NCI-H69 (cell line): ENCODE results near the gene DIS3L2.
"Not testable (repeated sequence)": the region's sequence is repeated elsewhere in the genome, so short reads cannot be mapped to it uniquely, and the experiment has no call there.

ENCODE experiments used
- DNase-seq: peaks from one replicate; lab custom pipeline; 2025; lab: John Stamatoyannopoulos, UW

The DIS3L2 gene

GRCh38 chr2:231928901-231929725, 32.4 kb upstream of the DIS3L2 start:
- no peak for DNase-seq

- peak; percentile 58 for DNase-seq
Observed at GRCh38 chr2:231929961-231930592, 31.4 kb upstream of the DIS3L2 start.

- DNase-seq, result peak; percentile 58
Observed at GRCh38 chr2:231930593-231931281, 30.8 kb upstream of the DIS3L2 start.

- DNase-seq, result no peak
Observed at GRCh38 chr2:231931481-231931915, 30.0 kb upstream of the DIS3L2 start.

DNA sequence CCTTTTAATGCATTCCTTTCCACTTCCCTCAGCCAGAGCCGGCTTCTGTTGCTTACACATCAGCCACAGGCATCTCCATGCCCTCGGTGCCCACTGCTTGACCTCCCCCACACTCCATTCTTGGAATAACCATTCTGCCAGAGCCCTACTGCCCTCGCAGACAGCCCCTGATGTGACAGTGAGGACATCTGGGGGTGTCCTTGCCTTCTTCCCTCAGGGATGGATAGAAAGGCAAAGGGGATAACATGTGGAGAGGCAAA, 28.9 kb upstream of the DIS3L2 start:
- no peak for DNase-seq

DNA sequence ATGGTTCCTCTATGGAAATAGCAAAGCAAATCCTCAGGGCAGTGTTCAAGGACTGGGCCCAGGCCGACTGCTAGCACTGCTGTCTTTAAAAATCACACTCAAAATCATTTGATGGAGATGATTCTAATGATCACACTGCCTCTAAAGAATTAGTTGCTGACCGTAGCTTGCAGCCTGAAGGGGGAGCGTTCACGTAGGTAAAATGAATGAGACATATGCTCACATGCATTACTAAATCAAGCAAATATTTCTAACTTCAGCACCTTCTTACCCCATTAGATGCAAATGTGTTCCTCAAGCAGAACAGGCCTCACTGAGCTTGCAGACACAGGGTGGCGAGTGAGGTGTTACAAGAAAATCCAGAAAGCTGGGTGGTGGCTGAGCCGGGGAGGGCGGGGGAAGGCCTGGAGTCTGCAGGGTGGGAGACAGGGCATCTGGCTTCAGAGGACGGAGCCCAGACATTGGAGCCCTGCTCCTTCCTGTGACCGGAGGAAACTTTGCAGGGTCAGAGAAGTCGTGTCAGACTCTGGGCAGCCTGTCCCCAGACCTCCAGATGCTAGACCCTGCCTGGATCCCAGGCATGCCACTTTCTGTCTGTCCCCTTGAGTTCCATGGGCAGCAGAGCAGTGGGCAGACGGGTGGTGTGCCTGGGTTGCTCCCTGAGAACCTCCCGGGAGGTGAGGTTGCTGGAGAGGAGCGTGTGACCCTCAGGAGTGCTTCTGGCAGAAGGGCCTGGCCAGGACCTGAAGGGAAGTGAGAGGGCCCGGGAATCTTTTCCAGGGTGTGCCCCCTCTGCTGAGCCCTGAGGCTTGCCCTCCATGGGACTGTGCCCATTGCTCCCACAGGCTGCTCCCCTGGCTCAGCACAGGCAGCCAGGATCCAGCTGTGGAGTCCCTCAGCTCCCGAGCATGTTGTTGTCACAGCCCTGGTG, 28.3 kb upstream of the DIS3L2 start:
- DNase-seq, result no peak

DNA sequence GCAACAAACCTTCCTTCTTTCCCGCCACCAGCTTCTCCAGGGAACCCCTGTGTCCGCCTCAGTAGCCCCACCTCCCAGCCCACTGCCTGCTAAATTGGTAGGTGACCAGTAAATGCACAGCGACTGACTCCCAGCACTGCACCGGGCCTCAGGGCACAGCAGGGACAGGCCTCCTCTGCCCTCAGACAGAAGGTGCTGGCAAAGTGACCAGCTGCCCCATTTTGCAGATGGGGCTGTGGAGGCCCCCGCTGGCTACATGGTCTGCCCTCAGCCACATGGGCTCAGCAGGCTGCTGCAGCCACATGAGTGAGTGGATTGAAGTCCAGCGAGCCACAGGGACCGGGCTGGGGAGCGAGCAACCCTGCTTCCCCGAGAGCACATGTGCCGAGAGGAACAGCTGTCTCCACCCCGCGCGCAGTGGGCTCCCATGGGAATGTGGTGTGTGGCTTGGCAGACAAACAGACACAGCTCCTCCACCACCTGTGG, 27.6 kb upstream of the DIS3L2 start:
- DNase-seq, result peak; percentile 71

- DNase-seq, result no peak
Observed at GRCh38 chr2:231934441-231935206, 26.9 kb upstream of the DIS3L2 start.

DNA sequence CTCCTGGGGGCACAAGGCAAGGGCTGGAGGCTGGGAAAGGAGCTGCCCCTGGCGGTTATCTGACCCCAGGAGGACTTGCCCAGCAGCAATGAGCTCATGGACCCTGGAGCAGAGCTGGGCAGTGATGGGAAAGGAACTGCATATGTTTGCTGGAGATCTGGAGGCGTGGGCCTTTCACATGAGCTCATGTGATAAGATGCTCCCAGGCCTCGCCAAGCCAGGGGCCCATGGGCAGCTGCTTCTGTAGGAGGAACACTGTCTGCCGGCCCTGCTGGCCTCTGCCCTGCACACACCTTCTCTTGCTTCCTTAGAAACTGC, 26.3 kb upstream of the DIS3L2 start:
- no peak for DNase-seq

DNA sequence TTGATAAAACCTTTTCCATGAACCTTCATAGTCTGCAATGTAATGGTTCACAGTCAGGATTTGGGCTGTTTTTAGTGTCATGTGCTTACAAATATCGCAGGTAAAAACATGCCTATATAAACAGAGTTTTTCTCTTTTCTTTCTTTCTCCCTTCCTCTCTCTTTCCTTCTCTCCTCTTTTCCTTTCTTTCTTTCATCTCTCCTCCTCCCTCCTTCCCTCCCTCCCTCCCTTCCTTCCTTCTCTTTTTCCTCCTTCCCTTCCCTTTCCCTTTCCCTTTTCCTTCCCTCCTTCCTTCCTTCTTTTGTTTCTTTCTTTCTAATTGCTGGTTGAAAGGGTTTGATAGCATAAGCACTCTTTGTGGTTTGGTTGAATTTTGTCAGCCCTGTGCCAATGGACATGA, 25.7 kb upstream of the DIS3L2 start:
- DNase-seq, result no peak

GRCh38 chr2:231936491-231936890, 25.0 kb upstream of the DIS3L2 start:
- no peak for DNase-seq

DNA sequence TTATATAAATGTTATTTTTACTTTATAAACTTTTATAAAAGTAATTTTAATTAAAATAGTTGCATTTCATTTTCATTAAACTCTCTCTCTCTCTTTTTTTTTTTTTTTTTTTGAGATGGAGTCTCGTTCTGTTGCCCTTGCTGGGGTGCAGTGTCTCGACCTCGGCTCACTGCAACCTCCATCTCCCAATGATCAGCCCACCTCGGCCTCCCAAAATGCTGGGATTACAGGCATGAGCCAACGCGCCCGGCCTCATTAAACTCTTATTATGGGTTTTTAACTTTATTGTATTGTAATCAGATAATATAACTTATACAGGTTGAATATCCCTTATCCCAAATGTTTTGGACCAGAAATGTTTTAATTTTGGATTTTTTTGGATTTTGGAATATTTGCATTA, 24.5 kb upstream of the DIS3L2 start:
- no peak for DNase-seq

DNA sequence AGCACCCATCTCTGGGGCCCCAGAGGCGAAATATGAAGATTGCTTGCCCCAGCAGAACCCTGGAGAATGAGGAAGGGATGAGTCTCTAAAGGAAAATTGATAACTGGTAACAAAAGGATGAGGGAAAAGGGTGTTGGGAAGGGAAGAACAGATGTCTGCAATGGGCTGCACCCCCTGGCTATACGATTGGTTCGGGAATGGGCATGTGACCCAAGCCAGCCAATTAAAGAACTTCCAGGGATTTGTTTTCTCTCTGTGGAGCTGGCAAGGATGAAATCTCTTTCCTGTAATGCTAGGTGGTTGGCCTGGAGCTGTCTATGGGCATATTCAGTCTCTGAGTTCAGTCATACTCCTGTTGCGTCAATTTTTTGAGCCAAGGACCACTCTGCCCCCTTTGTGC, 22.5 kb upstream of the DIS3L2 start:
- DNase-seq, result no peak

DNA sequence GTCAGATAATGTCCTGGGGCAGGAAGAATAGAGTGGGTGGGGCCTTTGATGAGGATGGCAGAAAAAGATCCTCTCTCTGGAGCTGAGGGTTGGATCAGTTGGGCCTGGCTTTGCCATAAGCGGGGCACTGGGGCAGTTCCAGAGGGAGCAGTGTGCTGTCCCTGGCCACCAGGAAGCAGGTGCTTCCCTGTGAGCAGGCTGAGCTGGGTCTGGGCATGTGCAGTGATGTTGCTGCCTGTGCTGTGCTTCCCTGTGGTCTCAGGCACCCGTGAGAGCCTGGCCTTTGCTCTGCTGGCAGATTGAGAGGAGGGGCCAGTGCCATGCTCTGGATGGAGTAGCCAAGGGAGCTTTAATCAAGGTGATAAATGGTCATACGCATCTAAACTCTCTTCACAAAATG, 20.7 kb upstream of the DIS3L2 start:
- peak; percentile 42 for DNase-seq

GRCh38 chr2:231941673-231942072, 19.8 kb upstream of the DIS3L2 start:
- DNase-seq, result no peak

- DNase-seq, result no peak
Observed at GRCh38 chr2:231942180-231942579, 19.3 kb upstream of the DIS3L2 start.

DNA sequence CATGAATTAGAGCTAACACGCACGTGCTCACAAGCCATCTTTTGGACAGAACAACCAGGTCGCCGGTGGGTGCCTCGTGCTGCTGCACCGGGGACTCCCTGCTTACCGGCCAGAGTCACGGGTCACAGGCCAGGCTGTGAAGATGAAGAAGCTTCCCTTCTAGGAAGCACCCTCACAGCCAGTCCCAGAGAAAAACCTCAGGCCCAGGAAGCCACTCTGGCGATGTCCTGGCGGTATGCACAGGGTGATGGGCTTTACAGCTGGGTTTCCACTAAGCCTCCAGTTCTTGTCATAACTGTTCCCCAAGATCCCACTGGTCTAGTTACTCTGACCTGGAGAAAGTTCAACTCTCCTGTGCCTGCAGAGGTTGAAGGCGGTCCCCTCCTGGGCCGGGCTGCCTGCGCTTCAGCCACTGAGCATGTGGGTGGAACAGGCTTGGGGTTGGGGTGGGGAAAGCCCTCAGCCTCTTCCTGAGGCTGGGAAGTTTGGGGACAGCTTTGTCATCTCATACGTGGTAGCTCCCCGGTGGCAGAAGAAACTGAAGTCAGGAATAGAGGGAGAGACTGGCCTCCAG, 15.2 kb upstream of the DIS3L2 start:
- no peak for DNase-seq

- not testable (repeated sequence) for DNase-seq
Observed at GRCh38 chr2:231947112-231947511, 14.4 kb upstream of the DIS3L2 start.

DNA sequence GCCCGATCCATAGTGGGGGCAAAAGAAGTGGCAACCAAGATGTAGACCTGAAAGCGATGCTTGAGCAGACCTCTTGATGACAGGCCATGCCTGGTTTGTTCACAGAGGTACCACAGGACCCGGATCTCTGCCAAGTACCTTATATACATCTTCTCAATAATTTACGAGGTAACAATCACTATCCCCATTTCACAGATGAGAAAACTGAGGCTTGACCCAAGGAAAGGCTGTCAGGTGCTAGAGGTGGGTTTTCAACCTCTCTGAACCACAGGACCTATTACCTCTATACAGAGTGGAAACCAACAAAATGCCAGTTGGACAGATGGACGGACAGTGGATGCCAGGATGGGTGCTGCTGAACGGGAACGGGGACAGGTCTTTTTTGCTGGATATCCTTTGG, 13.8 kb upstream of the DIS3L2 start:
- DNase-seq, result no peak

DNA sequence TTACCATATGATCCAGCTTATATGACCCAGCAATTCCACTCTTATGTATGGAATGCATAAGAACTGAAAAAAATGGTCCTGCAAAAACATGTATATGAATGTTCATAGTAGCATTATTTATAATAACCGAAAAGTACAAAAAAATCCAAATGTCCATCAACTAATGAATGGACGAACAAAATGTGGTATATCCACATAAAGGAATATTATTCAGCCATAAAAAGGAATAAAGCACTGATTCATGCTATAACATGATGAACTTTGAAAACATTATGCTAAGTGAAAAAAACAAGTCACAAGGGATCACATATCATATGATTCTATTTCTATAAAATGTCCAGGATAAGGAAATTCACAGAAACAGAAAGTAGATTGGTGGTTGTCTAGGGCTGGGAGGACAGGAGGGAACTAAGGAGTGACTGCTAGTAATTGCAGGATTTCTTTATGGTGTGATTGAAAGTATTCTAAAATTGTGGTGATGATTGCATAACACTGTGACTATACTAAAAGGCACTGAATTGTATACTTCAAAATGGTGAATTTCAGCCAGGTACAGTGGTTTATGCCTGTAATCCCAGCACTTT, 10.0 kb upstream of the DIS3L2 start:
- no peak for DNase-seq
